Stimulated activated naive CD8-positive, alpha-beta T cell treated with anti-CD3 and anti-CD28 coated beads, Interleukin-15, Interleukin-2, amounts not matched to agents 100 U/mL and 50 U/mL, for 24 hours (primary cell): ENCODE data around the gene LIME1.

Experiments used
- ATAC-seq: fragments of 150-1000 bp; cut with Tn5 transposase; one replicate; pipeline ENCODE4 v1.10.0; 2021
- DNase-seq: peaks from one replicate; pipeline ENCODE4 v3.0.0; 2021

The LIME1 gene

DNA sequence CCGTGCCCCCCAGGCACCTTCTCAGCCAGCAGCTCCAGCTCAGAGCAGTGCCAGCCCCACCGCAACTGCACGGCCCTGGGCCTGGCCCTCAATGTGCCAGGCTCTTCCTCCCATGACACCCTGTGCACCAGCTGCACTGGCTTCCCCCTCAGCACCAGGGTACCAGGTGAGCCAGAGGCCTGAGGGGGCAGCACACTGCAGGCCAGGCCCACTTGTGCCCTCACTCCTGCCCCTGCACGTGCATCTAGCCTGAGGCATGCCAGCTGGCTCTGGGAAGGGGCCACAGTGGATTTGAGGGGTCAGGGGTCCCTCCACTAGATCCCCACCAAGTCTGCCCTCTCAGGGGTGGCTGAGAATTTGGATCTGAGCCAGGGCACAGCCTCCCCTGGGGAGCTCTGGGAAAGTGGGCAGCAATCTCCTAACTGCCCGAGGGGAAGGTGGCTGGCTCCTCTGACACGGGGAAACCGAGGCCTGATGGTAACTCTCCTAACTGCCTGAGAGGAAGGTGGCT lies 39.1 kb upstream of the LIME1 start:
- no peak for ATAC-seq

DNA sequence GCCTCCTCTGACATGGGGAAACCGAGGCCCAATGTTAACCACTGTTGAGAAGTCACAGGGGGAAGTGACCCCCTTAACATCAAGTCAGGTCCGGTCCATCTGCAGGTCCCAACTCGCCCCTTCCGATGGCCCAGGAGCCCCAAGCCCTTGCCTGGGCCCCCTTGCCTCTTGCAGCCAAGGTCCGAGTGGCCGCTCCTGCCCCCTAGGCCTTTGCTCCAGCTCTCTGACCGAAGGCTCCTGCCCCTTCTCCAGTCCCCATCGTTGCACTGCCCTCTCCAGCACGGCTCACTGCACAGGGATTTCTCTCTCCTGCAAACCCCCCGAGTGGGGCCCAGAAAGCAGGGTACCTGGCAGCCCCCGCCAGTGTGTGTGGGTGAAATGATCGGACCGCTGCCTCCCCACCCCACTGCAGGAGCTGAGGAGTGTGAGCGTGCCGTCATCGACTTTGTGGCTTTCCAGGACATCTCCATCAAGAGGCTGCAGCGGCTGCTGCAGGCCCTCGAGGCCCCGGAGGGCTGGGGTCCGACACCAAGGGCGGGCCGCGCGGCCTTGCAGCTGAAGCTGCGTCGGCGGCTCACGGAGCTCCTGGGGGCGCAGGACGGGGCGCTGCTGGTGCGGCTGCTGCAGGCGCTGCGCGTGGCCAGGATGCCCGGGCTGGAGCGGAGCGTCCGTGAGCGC lies 38.5 kb upstream of the LIME1 start:
- no peak for DNase-seq
- no peak for ATAC-seq

More for the DNA sequence above, 39.1 kb upstream of the LIME1 start:
- no peak for DNase-seq

DNA sequence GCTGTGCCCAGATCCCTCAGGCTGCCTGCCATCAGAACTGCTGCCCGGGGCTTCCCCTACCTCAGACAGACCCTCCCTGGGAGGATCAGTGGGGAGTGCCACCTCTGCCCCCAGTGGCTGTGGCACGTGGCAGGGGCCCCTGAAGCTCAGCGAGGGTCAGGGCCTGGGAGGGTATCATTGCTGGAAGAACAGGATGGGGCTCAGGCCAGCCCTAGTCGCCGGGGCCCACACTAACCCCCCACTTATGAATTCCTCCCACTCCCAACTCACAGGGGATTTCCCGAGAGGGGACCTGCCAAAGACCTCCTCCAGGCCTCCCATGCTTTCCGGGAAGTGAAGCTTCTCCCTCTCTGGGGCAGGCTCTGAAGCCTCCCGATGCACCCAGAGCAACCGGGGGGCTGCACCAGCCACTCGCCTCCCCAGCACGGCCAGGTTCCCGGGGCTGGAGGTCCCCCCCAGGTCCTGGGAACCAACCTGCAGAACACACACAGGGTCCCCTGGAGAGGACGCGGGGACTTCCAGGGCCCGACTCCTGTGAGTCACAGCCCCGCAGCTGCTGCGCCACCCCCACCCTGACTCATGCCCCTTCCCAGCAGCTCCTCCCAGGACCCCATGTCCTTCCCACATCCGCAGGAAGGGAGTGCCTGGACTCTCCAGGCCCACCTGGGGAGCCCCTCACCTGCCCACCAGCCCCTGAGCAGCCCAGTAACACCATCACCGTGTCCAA lies 37.6 kb upstream of the LIME1 start:
- peak; percentile 57 for ATAC-seq
- peak; percentile 73 for DNase-seq

DNA sequence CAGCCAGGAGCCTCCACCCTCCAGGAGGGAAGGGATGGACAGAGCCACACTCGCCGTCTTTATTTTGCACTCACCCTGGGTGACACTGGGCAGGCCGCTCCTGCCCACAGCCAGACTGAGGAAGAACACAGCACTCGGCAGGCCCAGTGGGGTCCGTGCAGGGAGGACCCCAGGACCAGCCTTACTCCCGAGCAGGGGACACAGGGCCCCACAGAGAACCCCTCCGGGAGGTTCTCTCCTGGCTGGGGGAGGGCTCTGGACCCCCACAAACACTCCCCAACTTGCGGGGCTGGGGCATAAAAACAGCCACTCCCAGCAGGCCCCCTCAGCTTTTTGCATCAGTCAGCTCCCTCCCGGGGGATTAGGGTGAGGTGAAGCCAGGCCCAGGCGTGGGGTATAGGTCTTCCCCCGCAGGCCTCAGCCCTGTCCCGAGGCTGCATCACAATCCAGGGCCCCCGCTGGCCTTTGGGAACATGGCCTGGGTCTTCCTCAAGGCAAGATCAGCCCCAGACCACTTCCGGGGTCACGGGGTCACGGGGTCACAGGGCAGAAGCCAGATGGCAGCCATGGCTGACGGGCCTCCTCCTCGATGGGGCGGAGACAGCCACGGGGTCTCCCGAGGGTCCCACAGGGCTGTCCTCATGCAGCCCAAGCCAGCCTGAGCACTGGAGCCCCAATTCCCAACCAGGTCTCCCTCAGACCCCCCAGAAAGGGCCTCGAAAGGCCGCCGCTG lies 36.8 kb upstream of the LIME1 start:
- no peak for ATAC-seq
- DNase-seq, result no peak

DNA sequence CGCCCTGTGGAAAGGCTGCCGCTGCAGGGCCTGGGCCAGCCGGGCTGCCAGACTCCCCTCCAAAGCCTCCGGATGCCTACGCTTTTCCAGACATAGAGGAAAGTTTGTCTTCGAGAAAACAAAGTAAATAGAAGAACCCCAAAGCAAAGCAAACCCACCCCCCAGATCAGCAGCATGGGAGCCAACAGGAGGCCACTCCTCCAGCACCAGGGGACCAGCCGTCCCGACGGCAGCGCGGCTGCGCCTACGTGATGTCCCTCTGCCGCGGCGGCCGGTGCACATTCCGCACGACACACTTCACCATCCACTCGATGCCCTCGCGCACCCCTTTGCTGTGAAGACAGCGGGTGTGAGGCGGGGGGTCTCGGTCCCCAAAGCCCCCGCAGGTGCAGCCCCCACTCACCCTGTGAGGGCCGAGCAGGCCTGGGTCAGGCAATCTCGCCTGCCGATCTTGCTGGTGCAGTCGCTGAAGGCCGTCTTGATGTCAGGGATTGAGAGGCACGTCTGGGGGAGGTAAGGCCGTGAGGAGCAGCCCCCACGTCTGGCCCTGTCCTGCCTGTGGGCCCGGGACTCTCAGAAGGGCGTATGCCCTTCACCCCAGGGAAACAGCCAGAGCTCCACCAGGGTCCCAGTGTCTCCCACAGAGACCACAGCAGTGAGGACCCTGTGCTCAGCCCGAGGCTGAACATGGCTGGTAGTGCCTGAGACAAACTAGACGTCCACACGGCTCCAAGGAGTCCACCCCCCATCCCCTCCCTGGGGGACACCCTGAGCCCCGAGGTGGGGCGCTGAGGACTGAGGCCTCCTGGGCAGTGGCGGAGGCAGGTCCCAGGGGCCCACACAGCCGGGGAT lies 36.0 kb upstream of the LIME1 start:
- ATAC-seq, result no peak

DNA sequence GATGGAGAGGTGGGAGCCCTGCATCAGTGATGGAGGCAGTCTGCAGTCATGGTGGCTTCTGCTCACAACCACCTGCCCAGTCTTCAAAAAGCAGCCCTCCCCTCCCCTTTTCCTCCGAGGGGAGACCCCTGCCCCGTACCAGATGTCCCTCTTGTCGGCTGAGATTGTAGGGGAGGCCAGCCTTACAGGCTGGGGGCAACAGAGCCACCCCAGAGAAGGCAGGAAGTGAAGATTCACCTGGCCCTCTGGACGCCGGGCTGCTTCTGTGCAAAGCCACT lies 35.5 kb upstream of the LIME1 start:
- ATAC-seq (no peak), DNase-seq (no peak)

More for the DNA sequence above, 36.0 kb upstream of the LIME1 start:
- DNase-seq, result no peak

DNA sequence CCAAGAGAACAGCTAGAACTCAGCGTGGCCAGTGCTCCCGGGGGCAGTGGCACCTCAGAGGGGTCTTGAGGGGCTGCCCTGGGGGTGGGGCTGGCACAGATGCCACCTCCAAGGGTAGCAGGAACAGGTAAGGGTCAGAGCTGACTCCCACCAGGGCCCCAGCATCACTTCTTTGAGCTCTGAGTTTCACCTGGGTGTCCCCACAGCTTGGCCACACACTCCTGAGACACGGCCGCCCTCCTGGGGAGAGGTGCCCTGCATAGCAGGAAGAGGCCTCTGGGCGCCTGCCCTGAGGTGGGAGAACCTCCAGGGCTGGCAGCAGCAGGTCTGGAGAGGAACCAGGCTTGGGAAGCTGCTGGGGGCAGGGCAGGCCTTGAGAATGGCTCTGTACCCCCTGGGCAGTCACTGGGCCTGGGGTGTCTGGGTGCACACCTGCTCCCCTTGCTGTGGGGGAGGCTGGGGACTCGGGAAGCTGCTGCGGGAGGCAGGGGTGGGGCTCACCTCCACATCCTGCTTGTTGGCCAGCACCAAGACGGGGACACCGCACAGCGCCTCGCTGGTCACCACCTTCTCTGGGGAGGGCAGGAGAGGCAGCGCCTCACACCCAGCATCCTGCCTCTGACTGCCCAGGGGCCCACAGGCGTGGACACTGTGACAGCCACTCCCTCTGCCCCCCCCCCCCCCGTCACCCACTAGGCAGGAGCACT lies 35.0 kb upstream of the LIME1 start:
- DNase-seq (no peak), ATAC-seq (no peak)

DNA sequence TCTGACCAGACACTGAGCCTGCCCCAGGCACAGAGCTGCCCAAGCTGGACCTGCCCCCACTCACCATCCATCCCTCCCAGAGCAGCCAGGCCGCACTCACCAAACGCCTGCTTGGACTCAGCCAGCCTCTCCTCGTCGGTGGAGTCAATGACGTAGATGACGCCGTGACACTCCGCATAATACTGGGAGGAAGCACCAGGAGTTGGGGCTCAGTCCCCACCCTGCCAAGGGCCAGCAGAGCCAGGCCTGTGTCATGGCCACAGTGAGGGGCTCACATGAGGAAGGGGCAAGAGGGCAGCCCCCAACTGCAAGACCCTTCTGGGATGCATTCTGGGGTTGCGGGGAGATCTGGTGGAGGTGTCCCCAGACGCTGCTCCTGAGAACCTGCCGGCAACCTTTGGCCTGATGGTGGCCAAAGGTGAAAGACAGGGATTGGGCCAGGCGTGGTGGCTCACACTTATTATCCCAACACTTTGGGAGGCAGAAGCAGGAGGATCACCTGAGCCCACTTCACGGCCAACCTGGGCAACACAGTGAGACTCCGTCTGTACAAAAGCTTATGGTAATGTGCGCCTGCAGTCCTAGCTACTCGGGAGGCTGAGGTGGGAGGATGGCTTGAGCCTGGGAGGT lies 34.3 kb upstream of the LIME1 start:
- no peak for ATAC-seq
- DNase-seq, result no peak

DNA sequence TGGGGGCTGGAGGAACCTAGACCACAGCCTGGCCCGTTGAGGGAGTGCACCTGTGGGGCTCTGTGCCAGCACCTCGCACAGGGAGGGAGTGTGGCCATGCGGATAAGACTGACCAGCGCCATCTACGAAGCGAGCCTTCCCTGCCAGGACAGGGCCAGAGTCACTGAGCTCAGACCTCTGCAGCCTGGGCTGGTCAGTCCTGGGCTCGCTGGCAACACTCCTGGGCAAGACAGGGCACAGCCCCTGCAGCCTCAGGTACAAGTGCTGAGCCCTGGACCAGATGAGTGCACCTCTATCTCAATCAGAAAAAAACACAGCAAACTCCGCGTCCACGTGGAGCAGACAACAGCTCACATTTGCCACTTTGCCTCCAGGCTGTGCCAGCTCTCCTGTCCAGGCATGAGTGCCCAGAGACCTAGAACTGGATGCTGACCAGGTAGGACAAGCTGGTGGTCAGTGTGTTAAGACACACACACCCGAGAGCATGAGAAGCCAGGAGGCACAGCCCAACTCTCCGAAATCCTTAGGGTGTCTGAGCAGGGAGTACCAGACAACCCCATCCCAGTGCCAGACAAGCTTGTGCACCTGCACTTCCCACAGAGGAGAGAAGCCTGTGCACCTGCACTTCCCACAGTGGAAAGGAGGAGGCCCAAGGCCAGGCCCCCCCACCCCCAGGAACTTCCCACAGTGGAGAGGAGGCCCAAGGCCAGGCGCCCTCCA lies 33.6 kb upstream of the LIME1 start:
- ATAC-seq (no peak), DNase-seq (no peak)

DNA sequence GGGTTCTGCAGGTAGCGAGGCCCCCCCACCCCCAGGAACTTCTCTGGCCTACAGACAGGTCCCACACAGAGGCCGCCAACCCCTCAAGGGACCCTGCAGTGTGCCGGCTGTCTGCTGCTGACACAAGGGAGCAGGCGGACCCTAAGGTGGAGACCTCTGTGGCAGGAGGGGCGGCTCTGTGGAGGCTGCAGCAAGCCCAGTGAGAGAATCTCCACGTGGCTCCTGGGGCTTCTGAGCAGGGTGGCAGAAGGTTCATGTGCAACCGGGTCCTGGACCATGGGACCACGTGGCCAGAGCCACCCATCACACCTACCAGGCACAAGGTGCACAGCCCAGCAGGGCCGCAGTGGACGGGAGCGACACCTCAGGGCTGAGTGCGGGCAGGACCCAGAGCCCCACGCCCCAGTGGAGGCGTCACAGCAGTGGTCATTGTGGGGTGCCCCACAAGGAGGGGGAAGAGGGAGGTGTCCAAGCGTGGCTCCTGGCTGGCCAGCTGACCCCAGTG lies 32.9 kb upstream of the LIME1 start:
- no peak for DNase-seq
- no peak for ATAC-seq

DNA sequence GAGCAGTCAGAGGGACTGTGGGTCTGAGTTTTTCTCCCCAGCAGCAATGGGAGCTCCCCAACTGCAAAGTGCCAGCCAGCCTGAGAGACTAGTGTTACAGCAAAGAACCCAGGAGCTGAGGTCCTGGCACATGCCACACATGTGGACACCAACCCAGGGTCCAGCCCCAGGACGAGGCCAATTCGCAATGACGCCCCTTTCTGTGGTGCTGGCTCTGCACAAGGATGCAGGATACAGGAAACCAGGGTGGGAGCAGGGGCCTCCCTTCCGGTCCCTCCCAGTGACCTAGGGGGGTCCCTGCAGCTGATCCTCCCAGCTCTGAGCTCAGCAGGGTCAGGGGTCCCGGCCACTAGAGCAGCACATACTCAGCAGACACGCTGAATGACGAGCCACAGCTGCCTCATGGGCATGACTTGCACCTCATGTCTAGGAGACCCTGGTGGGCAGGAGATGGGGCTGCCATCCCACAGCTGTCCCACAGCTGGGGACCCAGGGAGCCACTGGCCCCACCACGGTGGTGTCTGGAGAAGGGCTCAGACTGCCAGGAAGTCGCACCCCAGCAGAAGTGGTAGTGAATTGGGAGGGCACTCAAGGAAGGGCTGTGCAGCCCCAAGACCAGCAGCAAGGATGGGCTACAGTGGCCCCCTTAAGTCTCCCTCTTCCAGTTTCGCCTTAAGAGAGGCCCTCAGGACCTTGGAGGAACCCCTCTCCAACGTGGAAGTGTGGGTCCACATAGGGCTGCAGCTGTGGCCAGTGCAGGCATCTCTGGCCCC lies 32.3 kb upstream of the LIME1 start:
- ATAC-seq (no peak), DNase-seq (no peak)

DNA sequence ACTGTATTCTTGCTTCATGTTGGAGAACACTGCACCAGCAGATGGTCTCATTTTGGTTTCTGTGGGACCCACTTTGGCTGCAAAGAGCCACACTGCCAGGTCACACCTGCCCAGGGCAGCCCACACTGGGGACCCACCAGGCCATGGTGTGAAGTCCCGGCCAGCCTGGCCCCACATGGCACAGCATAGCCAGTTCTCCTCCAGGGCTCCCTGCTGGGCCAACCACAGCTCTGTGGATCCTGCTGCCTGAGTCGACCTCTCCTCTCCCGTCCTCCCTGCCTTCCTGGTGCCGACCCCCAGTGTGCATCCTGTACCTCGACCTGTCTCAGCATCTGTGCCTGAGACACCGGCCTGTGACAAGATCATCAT lies 31.7 kb upstream of the LIME1 start:
- ATAC-seq (no peak), DNase-seq (no peak)

DNA sequence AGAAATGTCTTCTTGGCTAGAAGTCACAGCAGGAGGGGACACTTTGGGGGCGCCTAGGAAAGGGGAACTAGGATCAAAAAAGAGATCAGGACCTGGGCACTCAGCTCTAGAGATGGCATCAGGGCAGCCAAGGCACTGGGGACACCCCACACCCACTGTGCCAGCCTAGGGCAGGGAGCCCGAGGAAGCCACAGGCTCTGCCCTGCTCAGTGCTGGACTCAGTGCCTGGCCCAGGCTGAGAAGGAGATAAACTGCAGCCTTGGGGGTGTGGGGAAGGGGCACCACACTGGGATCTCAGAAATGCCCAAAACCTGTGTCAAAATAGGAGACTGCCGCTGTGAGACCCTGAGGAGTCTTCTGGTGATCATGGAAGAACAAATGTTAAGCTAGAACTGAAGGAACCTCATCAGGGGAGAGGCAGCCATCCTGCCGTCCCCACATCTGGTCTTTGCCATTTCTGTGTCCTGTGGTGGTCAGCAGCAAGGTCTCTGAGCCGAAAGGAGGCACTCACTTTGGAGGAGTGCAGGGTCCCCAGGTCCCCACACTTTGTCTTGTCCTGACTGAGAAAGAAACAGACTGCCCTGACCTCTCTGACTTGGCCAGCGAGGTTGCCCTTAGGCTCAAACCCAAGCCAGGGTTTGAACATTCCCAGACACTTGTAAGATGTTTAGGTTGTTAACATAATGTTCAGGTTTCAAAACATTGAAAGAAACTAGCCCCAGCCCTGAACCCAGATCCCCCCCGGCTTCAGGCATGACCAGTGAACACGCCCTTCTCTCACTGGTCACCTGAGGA lies 31.0 kb upstream of the LIME1 start:
- DNase-seq (no peak), ATAC-seq (no peak)

DNA sequence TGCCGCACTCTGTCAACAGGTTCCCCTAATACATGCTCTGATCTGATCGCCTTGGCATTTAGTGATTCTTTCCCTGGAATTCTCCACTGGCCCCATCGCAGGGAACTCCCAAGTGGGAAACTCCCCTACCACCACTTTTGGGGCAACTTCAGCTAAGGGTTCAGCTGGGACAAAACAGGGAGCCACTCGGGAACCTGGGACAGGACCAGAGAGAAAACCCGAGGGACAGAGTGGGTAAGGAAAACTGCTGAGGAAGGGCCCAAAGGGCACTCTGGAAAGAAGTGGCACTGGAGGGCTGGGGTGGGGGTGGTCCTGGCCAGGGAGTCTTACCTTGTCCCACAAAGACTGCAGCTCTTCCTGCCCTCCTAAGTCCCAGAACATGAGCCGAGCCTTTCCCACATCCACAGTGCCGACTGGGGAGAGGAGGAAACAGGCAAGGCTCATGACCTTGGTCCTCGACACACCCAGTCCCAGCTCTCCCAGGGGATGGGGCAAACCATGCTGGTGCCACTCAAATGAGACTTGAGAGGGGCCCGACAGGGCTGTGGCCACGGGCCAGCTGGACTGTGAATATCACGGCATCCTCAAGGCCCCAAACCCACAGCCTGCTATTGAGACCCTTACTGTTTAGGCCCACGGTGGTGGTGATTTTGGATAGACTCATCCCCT lies 30.3 kb upstream of the LIME1 start:
- no peak for ATAC-seq
- no peak for DNase-seq

DNA sequence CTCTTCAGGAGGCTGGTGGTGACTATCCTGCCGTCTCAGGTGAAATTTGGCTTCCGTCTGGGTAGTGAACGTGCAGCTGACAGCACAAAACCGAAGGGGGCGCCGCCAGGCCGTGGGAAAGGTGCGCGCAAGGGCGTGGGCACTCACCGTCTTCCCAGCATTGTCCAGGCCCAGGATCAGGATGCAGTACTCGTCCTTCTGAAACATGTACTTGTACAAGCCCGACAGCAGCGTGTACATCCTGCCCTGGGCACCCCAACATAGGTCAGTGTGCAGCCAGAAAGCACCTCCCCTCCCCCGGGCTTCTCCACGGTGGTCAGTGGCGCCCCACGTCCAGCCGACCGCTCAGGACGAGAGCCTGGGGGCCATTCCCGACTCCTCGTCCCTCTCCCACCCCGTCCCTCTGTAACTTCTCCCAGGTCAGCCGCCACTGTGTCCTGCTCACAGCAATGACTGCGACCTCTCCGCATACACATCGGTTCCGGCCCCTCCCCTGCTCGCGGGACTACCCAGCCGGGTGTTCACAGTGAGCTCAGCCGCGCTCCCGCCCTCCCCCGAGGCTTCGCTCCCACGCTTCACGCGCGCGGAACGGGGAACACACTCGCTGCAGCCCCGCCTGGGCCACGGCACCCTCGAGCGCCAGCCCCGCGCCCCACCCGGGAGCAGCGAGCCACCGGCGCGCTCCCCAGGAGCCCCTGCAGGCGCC lies 29.5 kb upstream of the LIME1 start:
- ATAC-seq (peak; percentile 50), DNase-seq (peak; percentile 70)

DNA sequence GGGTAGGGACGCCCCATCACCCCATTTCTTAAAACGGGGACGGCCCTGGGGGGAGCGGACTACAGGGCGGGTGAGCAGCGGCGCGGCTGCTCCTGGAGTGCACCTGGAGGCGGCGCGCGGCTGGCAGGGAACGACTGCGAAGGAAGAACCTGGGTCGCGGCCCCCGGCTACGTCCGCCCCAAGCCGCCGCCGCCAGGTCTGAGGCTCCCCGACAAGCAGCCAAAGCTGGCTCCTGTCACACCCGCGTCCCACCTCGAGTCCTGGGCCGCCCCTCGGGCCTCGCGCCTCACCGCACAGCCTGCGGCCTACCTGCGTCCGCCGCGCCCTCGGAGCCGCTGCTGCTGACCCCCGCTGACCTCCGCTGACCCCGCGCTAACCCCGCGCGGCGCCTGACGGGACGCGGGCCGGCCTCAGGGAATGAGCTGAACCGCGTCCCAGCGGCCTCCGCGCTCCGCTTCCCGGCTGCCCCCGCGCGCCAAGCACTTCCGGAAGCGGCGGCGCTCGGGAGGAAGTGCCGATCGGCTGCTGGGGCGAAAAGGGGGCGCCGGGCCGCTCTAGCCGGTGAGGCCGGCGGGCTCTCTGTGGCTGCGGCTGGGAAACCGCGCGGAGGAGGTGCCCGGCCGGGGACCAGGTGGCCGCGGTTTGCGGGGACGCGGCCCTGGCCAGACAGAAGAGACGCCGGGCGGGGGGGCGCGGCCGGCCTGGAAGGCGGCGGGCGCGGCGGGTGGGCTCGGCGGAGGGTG lies 28.7 kb upstream of the LIME1 start, which contains the start of the genes ARFRP1 and ZGPAT:
ARFRP1 (minus strand) TSS at position 419 of the 743 bp plus-strand sequence. CDS start 885 bp downstream, outside the sequence.
ZGPAT (plus strand) TSS at position 482 of the 743 bp plus-strand sequence. CDS start 542 bp downstream, outside the sequence.
- ATAC-seq (peak; percentile 90), DNase-seq (peak; percentile 90)
